Measurements from ENCODE around the gene PAX8.

PAX8 gene

DNA sequence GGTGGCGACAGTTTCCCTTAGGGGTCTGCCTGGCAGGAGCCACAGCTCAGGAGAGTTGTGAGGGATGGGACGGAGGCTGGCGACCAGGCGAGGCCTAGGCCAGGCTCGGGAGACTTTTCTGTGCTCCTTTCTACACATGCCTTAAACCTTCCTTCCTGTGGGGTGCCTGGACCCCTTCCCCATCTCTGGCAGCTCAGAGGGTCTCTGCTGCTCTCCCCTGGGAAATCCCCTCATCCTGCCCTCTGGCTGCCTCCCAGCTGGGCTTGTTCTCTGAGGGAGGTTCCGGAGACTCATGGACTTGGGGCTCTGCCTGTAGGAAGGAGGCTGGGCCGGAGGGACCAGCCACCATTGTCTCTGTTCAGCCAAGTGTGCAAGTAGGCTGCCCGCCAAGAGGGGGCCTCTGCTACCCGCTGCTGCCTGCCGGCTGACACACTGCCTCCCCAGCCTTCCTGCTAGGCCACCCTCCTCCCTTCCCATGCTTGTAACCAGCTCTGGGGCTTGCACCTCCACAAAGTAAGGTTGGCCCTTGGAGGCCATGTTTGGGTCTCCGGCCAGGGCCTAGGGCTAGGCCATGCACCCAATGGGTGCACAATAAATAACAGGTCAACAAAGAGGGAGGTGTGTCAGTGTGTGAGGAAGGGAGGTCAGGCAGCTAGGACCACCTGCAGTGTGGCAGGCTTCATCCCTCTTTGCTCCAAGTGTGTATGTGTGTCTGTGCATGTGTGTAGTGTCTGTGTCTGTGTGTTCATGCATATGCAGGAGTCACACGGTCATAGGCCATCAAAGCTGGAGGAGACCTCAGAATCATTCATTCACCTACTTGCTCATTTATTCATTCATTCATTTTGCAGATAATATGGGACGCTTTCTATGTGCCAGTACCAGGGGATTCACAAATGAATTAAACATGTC is 76.2 kb downstream of the PAX8 start:
- no peak for DNase-seq

GRCh38 chr2:113201496-113202304 is 77.0 kb downstream of the PAX8 start:
- DNase-seq: no peak

DNA sequence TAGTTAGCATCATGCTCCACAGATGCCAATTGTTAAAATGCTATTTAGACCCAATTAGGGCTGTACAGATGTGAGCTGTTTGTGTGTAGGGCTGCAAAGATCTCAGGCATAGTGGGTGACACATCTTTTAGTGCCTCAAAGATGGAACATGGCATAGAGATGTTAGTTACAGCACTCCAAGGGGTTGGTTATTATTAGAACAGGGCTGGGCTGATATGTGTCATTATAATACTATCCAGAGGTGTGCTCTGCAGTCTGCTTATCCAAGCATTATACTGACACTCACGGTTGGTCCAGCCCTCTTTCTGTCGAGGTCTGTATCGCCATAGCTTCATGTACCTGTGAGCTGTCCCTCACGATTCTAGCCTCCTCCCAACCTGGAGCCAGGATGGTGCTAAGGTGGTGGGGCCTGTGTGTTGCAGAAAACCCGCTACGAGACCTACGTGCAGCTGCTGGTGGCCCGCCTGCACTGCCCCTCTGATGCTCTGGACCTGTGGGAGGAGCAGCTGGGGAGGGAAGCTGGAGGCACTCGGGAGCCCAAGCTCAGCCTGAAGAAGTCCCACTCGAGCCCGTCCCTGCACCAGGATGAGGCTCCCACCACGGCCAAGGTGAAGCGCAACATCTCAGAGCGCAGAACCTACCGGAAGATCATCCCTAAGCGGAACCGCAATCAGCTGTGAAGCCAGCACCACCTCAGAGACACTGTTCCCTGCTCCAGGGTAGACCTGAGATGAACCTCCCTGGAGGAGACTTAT is 77.8 kb downstream of the PAX8 start:
- no peak for DNase-seq

- no peak for DNase-seq
Observed at GRCh38 chr2:113200236-113200635, 78.5 kb downstream of the PAX8 start.

GRCh38 chr2:113198790-113199612 is 79.7 kb downstream of the PAX8 start:
- peak; percentile 53 to 78 for DNase-seq

- DNase-seq: no peak
Observed at GRCh38 chr2:113198048-113198789, 80.5 kb downstream of the PAX8 start.

DNA sequence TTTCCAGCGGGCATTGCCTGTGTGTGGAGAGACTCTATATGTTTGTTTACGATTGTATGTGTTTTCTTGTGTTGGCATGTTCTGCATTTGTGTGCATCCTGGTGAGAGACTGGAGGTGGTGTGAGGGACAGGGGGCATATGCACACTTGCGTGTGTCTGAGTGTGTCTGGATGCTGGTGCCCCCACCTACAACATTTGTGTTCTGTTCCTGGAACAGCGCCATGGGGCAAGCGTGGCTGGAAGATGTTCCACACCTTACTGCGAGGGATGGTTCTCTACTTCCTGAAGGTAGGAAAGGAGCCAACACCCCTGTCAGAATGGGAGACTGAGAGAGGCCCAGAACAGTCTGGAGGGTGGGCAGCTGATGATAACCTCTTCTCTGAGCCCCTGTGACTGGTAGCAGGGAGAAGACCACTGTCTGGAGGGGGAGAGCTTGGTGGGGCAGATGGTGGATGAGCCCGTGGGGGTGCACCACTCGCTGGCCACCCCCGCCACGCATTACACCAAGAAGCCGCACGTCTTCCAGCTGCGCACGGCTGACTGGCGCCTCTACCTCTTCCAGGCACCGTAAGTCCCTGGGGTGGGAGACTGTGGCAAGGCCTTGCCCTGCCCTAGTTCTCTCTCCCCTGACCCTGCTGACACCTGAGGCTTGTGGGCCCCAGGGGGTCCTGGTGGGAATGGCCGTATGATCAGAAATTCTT is 81.2 kb downstream of the PAX8 start:
- DNase-seq: no peak

GRCh38 chr2:113196839-113197238 is 81.9 kb downstream of the PAX8 start:
- no peak for DNase-seq

DNA sequence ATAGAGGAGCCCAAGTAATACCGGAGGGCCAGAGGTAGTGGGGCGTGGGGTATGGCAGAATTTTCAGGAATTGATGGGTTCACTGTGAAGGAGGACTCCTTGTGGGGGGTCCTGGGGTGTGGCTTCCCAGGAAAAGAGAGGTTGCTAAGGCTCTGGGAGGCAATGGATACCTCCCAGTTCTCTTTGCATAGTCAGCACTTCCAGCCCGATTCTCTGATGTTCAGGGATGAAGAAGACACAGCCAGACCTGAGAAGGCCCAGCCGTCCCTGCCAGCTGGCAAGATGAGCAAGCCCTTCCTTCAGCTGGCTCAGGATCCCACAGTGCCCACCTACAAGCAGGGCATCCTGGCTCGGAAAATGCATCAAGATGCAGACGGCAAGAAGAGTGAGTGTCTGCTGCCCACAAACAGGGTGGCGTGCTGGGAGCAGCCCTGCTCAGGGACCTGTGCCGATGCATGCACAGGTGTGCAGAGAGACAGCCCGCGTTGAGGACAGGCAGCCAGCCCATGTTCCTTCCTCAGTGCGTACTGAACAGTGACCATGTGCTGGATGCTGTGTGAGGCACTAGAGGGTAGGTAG is 82.7 kb downstream of the PAX8 start:
- no peak for DNase-seq

- DNase-seq: no peak
Observed at GRCh38 chr2:113192459-113193100, 86.1 kb downstream of the PAX8 start.

GRCh38 chr2:113190871-113191270 is 87.8 kb downstream of the PAX8 start:
- DNase-seq: no peak

GRCh38 chr2:113187771-113188170 is 91.0 kb downstream of the PAX8 start:
- no peak for DNase-seq

- no peak for DNase-seq
Observed at GRCh38 chr2:113186433-113186796, 92.3 kb downstream of the PAX8 start.

DNA sequence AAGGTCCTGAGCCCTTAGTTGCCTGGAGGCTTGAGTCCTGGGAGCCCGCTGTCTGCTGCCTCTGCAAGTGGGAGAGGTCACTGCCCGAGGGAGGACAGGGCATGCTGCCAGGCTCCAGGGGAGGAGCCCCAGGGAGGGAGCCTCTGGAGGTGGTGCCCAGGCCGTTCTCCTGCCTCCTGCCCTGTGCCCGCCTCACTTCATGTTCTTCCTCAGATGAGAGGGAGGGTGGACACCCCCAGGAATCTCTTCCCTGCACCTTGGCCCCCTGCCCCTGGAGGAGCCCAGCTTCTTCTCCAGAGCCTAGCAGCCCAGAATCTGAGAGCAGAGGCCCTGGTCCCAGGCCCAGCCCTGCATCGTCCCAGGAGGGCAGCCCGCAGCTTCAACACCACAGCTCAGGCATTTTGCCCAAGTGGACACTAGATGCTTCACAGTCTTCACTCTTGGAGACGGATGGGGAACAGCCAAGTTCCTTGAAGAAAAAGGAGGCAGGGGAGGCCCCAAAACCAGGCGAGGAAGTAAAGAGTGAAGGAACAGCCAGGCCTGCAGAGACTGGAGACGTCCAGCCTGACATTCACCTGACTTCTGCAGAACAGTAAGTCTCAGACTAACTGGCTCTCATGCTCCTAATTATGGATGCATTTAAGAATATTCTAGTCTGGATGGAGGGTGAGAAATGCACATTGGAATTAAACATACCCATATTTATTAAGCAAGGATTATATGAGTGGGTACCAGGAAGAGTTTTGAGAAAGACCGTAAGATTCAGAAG is 92.9 kb downstream of the PAX8 start:
- no peak for DNase-seq

GRCh38 chr2:113184531-113185230 is 94.0 kb downstream of the PAX8 start:
- DNase-seq: no peak

DNA sequence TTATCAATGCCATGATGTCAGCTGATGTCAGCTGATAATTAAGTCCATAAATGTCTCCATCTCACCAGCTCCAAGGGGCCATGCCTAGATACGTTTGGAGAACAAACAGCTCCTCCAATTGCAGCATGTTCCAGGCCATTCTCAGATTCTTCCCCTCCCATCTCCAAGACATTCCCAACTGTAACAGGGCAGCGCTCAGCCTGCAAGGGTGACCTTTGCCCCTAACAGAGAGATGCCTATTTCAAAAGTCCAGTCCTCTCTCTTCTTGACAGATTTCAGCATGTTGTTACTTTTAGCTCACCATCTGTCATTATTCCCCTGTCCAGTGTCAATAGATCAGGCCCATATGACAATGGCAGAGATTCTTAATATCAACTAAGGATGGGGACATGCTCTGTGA is 95.0 kb downstream of the PAX8 start:
- DNase-seq: no peak

- DNase-seq: no peak
Observed at GRCh38 chr2:113183264-113183663, 95.5 kb downstream of the PAX8 start.

GRCh38 chr2:113182471-113183260 is 96.1 kb downstream of the PAX8 start:
- no peak for DNase-seq
